ENCODE data around the gene EPB41L2. TPM values are rescaled to one million over a fixed set of nuclear protein-coding genes. Genes with fewer than 3 reads are reported as not detected.

The EPB41L2 gene
- total RNA-seq, 1 experiment from 2014 or later: 22.5 TPM

- intact Hi-C loops (cut with micrococcal nuclease): no loop called here
- no peak for TF ChIP-seq CTCF (IDR thresholded peaks at IDR 0.05; ENCODE audit: unreplicated experiment)
- no peak for DNase-seq (ENCODE audit: unreplicated experiment)
- Mint-ChIP-seq H3K36me3 (ENCODE audit: insufficient read depth, unreplicated experiment) (no peaks in the 10 kb centered on the region), H3K4me3 (ENCODE audit: unreplicated experiment) (no peak overlapping the region), H3K4me1 (ENCODE audit: insufficient read depth, unreplicated experiment) (no peaks in the 10 kb centered on the region), H3K27ac (ENCODE audit: low read depth, unreplicated experiment) (no peak overlapping the region), H3K27me3 (ENCODE audit: insufficient read depth, unreplicated experiment) (no peaks in the 10 kb centered on the region), H3K9me3 (ENCODE audit: unreplicated experiment) (no peaks in the 10 kb centered on the region)
- ChIA-PET POLR2A (no interaction called here), CTCF (interaction anchor here (0.6 to 0.7 kb wide), 2 partner anchors 13 to 1803 kb away, joined by 3 read pairs; no protein-coding TSS in a partner anchor)
- BruUV-seq (replicated peaks): no TSS peak
Measured at GRCh38 chr6:130959951-130960350, 103.1 kb downstream of the EPB41L2 start.

- no TSS peak for BruUV-seq (replicated peaks)
- no peaks in the 10 kb centered on the region for H3K36me3 Mint-ChIP-seq (ENCODE audit: insufficient read depth, unreplicated experiment)
- no peak overlapping the region for H3K27ac Mint-ChIP-seq (ENCODE audit: low read depth, unreplicated experiment)
- no peaks in the 10 kb centered on the region for H3K27me3 Mint-ChIP-seq (ENCODE audit: insufficient read depth, unreplicated experiment)
- no peak overlapping the region for H3K4me3 Mint-ChIP-seq (ENCODE audit: unreplicated experiment)
- CTCF ChIA-PET: interaction anchor here (0.6 kb wide), 1 partner anchor 909 kb away, joined by 3 read pairs; no protein-coding TSS in a partner anchor
- TF ChIP-seq CTCF (IDR thresholded peaks at IDR 0.05; ENCODE audit: unreplicated experiment): no peak
- intact Hi-C loops (cut with micrococcal nuclease): no loop called here
- POLR2A ChIA-PET: no interaction called here
- DNase-seq (ENCODE audit: unreplicated experiment): no peak
- no peaks in the 10 kb centered on the region for H3K4me1 Mint-ChIP-seq (ENCODE audit: insufficient read depth, unreplicated experiment)
- H3K9me3 Mint-ChIP-seq (ENCODE audit: unreplicated experiment): no peaks in the 10 kb centered on the region
Measured at GRCh38 chr6:130958468-130958867, 104.6 kb downstream of the EPB41L2 start.

GRCh38 chr6:130955755-130956154 lies 107.3 kb downstream of the EPB41L2 start:
- H3K4me3 Mint-ChIP-seq (ENCODE audit: unreplicated experiment): no peak overlapping the region
- no peaks in the 10 kb centered on the region for H3K27me3 Mint-ChIP-seq (ENCODE audit: insufficient read depth, unreplicated experiment)
- TSS peak; percentile 58 for BruUV-seq (replicated peaks)
- no peaks in the 10 kb centered on the region for H3K36me3 Mint-ChIP-seq (ENCODE audit: insufficient read depth, unreplicated experiment)
- ChIA-PET POLR2A (no interaction called here), CTCF (interaction anchor here (0.9 kb wide), 1 partner anchor 16 kb away, joined by 3 read pairs; no protein-coding TSS in a partner anchor)
- no peak for TF ChIP-seq CTCF (IDR thresholded peaks at IDR 0.05; ENCODE audit: unreplicated experiment)
- no peak overlapping the region for H3K27ac Mint-ChIP-seq (ENCODE audit: low read depth, unreplicated experiment)
- H3K4me1 Mint-ChIP-seq (ENCODE audit: insufficient read depth, unreplicated experiment): no peaks in the 10 kb centered on the region
- DNase-seq (ENCODE audit: unreplicated experiment): no peak
- no peaks in the 10 kb centered on the region for H3K9me3 Mint-ChIP-seq (ENCODE audit: unreplicated experiment)
- intact Hi-C loops (cut with micrococcal nuclease): no loop called here

- Mint-ChIP-seq H3K27ac (ENCODE audit: low read depth, unreplicated experiment) (no peak overlapping the region), H3K4me3 (ENCODE audit: unreplicated experiment) (no peak overlapping the region), H3K4me1 (ENCODE audit: insufficient read depth, unreplicated experiment) (no peaks in the 10 kb centered on the region), H3K9me3 (ENCODE audit: unreplicated experiment) (no peaks in the 10 kb centered on the region), H3K27me3 (ENCODE audit: insufficient read depth, unreplicated experiment) (no peaks in the 10 kb centered on the region), H3K36me3 (ENCODE audit: insufficient read depth, unreplicated experiment) (no peaks in the 10 kb centered on the region)
- no peak for DNase-seq (ENCODE audit: unreplicated experiment)
- no TSS peak for BruUV-seq (replicated peaks)
- intact Hi-C loops (cut with micrococcal nuclease): no loop called here
- no peak for TF ChIP-seq CTCF (IDR thresholded peaks at IDR 0.05; ENCODE audit: unreplicated experiment)
- POLR2A ChIA-PET: no interaction called here
- CTCF ChIA-PET: interaction anchor here (0.7 kb wide), 1 partner anchor 24 kb away, joined by 3 read pairs; no protein-coding TSS in a partner anchor
Measured at GRCh38 chr6:130949553-130949952, 113.5 kb downstream of the EPB41L2 start.
